ENCODE data around the gene MNX1. TPM values are rescaled to one million over a fixed set of nuclear protein-coding genes. Genes with fewer than 3 reads are reported as not detected.

MNX1 gene
- total and polyA plus RNA-seq, 10 of the 15 experiments (the other 5 are each of a cell fraction or from before 2014, with no cell fraction given), result 0.22 to 2.7 (median 1.3) TPM; not detected in 1

DNA sequence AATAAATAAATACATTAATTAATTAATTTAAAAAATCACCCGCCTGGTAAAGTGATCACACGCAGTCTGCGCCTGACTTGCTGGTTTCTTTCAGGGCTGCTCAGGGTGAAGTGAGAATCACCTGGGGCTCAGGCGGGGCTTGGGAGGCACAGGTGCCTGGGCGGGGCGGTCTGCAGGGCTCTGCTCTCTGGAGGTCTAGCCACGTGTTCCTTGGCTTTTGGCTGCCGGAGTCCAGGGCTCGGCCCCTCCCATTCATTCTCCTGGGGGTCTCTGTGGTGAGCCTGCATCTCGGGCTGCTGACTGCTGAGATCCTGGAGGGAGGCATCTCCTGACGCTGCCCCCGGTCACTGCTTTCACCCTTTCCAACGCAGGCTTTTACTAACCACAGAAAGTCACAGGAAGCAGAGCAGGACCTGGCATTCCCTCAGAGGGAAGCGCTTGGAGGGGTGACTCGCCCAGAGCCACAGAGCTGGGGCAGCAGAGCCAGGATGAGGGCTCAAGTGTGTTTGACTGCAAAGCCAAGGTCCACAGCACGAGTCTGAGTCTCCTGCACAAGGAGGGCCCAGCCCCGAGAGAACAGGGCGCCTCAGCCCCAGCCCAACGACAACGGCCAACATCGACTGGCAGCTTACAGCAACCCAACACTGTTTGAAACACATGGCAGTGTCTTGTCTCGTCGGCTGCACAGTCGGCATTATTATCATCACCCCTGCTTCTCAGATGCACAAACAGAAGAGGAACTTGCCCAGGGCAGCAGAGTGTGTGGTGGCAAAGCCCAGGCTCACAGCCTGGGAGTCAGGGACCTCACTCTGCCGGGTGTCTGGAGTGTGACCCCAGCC lies 22.4 kb upstream of the MNX1 start:
- Histone ChIP-seq H3K9ac (ENCODE audit: control insufficient read depth, insufficient read depth, low read length) (no peak overlapping the region), H4K20me1 (ENCODE audit: control insufficient read depth, insufficient read depth) (no peaks in the 10 kb centered on the region), H2AFZ (ENCODE audit: control insufficient read depth, low read depth, low read length) (no peak overlapping the region), H3K4me1 (ENCODE audit: control insufficient read depth, insufficient read depth, low read length) (no peaks in the 10 kb centered on the region), H3K4me2 (ENCODE audit: control insufficient read depth, insufficient read depth) (no peak overlapping the region), H3K79me2 (ENCODE audit: control insufficient read depth, insufficient read depth, low read length) (no peaks in the 10 kb centered on the region), H3K27me3 (replicated peaks in 1 of 2; ENCODE audit: control insufficient read depth in 2 of 2, insufficient read depth in 2 of 2, low read length in 1 of 2) (no peaks in the 10 kb centered on the region), H3K9me3 (replicated peaks; ENCODE audit: control insufficient read depth, insufficient read depth, low read length) (no peaks in the 10 kb centered on the region), H3K36me3 (ENCODE audit: control insufficient read depth in 2 of 2, insufficient read depth in 2 of 2, low read length in 1 of 2) (no peaks in the 10 kb centered on the region), H3K4me3 (no peak overlapping the region), H3K27ac (ENCODE audit: control insufficient read depth, insufficient read depth) (no peak overlapping the region)
- 54% methylated on average over 25 of the region's 25 CpGs for WGBS (ENCODE audit: insufficient coverage, insufficient replicate concordance, low lambda C conversion rate, missing lambda C conversion rate)
- ChIA-PET SMC1A (ENCODE audit: uncharacterized antibody, unreplicated experiment) (no interaction called here), RAD21 (ENCODE audit: unreplicated experiment) (no interaction called here), CTCF (no interaction called here), POLR2A (no interaction called here)
- no peak for DNase-seq (ENCODE audit: low read depth, low spot score)
- TF ChIP-seq RELA (IDR thresholded peaks at IDR 0.05; ENCODE audit: borderline replicate concordance, partially characterized antibody) (no peak), ATF7 (IDR thresholded peaks at IDR 0.05; ENCODE audit: low read depth) (no peak)
- in situ Hi-C loops (cut with MboI), result no loop called here
- no peak for FAIRE-seq
- intact Hi-C loops (cut with micrococcal nuclease; ENCODE audit: unreplicated experiment), result no loop called here
- no TSS peak for BruUV-seq (replicated peaks)
- no peak for ATAC-seq

DNA sequence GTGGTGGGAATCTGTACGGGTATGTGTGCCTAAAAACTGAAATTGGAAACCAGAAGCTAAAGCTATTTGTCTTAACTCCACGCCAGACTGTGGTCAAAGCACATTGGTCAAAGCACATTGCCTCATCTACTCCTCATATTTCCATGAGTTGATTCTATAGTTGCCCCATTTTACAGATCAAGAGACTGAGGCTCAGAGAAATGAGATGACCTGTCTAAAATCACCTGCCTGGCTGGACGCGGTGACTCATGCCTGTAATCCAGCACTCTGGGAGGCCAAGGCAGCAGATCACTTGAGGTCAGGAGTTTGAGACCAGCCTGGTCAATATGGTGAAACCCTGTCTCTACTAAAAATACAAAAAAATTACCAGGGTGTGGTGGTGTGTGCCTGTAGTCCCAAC lies 21.7 kb upstream of the MNX1 start:
- TF ChIP-seq ZZZ3 (IDR thresholded peaks at IDR 0.05; ENCODE audit: control insufficient read depth, insufficient read length, low read depth), result no peak
- ATAC-seq, result no peak
- Histone ChIP-seq H3K36me3 (ENCODE audit: control insufficient read depth in 2 of 2, insufficient read depth in 2 of 2, low read length in 1 of 2) (no peaks in the 10 kb centered on the region), H3K79me2 (ENCODE audit: control insufficient read depth, insufficient read depth, low read length) (no peaks in the 10 kb centered on the region), H3K9ac (ENCODE audit: control insufficient read depth, insufficient read depth, low read length) (no peak overlapping the region), H3K4me2 (ENCODE audit: control insufficient read depth, insufficient read depth) (no peak overlapping the region), H2AFZ (ENCODE audit: control insufficient read depth, low read depth, low read length) (no peak overlapping the region), H3K27ac (ENCODE audit: control insufficient read depth, insufficient read depth) (no peak overlapping the region), H3K9me3 (replicated peaks; ENCODE audit: control insufficient read depth, insufficient read depth, low read length) (no peaks in the 10 kb centered on the region), H3K4me1 (ENCODE audit: control insufficient read depth, insufficient read depth, low read length) (no peaks in the 10 kb centered on the region), H4K20me1 (ENCODE audit: control insufficient read depth, insufficient read depth) (no peaks in the 10 kb centered on the region), H3K4me3 (no peak overlapping the region), H3K27me3 (replicated peaks in 1 of 2; ENCODE audit: control insufficient read depth in 2 of 2, insufficient read depth in 2 of 2, low read length in 1 of 2) (no peaks in the 10 kb centered on the region; a peak in 1 of 4 replicates)
- WGBS (ENCODE audit: insufficient coverage, insufficient replicate concordance, low lambda C conversion rate, missing lambda C conversion rate), result 58% methylated on average over 4 of the region's 4 CpGs
- intact Hi-C loops (cut with micrococcal nuclease; ENCODE audit: unreplicated experiment), result no loop called here
- FAIRE-seq, result no peak
- DNase-seq (ENCODE audit: low read depth, low spot score), result no peak
- ChIA-PET SMC1A (ENCODE audit: uncharacterized antibody, unreplicated experiment) (interaction anchor here (0.7 kb wide), 1 partner anchor 16 kb away, joined by 3 read pairs; no protein-coding TSS in a partner anchor), CTCF (no interaction called here), POLR2A (no interaction called here), RAD21 (ENCODE audit: unreplicated experiment) (no interaction called here)
- in situ Hi-C loops (cut with MboI), result no loop called here
- BruUV-seq (replicated peaks), result no TSS peak
